Transverse colon (tissue), 4 donors: ENCODE data around the gene TRDN. TPM values are rescaled to one million over a fixed set of nuclear protein-coding genes. Genes with fewer than 3 reads are reported as not detected.

Experiments
- DNase-seq: peaks from one replicate; pipeline ENCODE4 v3.0.0-alpha.2; 2019
- H3K27ac ChIP-seq, 4 donors: fragments of 200-600 bp; sonication (generic); 2 replicates each; pipeline ENCODE4 v1.5.1; 2016 to 2018; ENCODE audit warnings: inconsistent platforms in 4 of 4
- H3K27me3 ChIP-seq: fragments of 200-600 bp; sonication (generic); 2 replicates; pipeline ENCODE4 v1.5.1; 2017; ENCODE audit warnings: inconsistent platforms
- H3K36me3 ChIP-seq, 4 donors: fragments of 200-600 bp; sonication (generic); 2 replicates each; pipeline ENCODE4 v1.5.1; 2017 to 2019; ENCODE audit warnings: inconsistent platforms in 4 of 4
- H3K4me1 ChIP-seq, 4 donors: fragments of 200-600 bp; sonication (generic); 2 replicates each; pipeline ENCODE4 v1.5.1; 2017 to 2020; ENCODE audit warnings: inconsistent platforms in 4 of 4
- H3K4me3 ChIP-seq, 4 donors: fragments of 200-600 bp; sonication (generic); 1 replicate in 1 of 4; 2 replicates in 3 of 4; pipeline versions ENCODE4 v1.5.1 to v1.6.1; 2017 to 2019; ENCODE audit warnings: inconsistent platforms in 4 of 4
- H3K9me3 ChIP-seq, 2 donors: fragments of 200-600 bp; sonication (generic); 2 replicates each; pipeline ENCODE4 v1.5.1; 2017 to 2019; ENCODE audit warnings: inconsistent platforms in 2 of 2
- EP300 ChIP-seq: sonication (generic); formaldehyde crosslinking; IDR thresholded peaks from one replicate; pipeline ENCODE4 v1.6.1; 2017; ENCODE audit warnings: antibody characterized with exemption, low read depth
- POLR2A ChIP-seq: fragments of 450-650 bp; IDR thresholded peaks from one replicate; pipeline ENCODE4 v1.6.1; 2016; ENCODE audit warnings: antibody characterized with exemption, mild to moderate bottlenecking, moderate library complexity
- POLR2AphosphoS5 ChIP-seq, 3 donors: sonication (generic); formaldehyde crosslinking; IDR thresholded peaks; one replicate each; pipeline ENCODE4 v1.6.1; 2016; ENCODE audit warnings: antibody characterized with exemption in 3 of 3
- WGBS, 2 donors: methylation state at CpG; one replicate each; pipeline ENCODE4 v1.1.5; 2018; ENCODE audit warnings: low coverage in 1 of 2; 5-methylcytosine and 5-hydroxymethylcytosine counted together
- in situ Hi-C, 4 donors: fragments of 200-750 bp; cut with MboI; loops; one replicate each; pipeline versions ENCODE4 v1.15.0 to v1.15.1; 2017; ENCODE audit warnings: low sequenced_read_pairs in 3 of 4, low pct_ligation_motif_present in 1 of 4, low pct_unique_long_range_greater_than_20kb in 1 of 4
- intact Hi-C: fragments of 100-400 bp; cut with DNase I; formaldehyde crosslinking; loops from one replicate; pipeline ENCODE4 v1.15.1; 2023; ENCODE audit warnings: low total_unique reads
- total RNA-seq, 4 donors: library from RNA; depleted of rRNA; stranded (reverse); fragments of >200 nt; gene quantifications; one replicate each; pipeline ENCODE4 v1.1.0, GENCODE V29; 2016
- TF ChIP-seq, protein P1 (sequence below), 5 experiments: fragments of 200-600 bp in 3 of 5; fragments of 450-650 bp in 2 of 5; sonication (generic) in 3 of 5; IDR thresholded peaks; 1 replicate in 2 of 5; 2 replicates in 3 of 5; pipeline ENCODE4 v1.5.1; 2016 to 2017; ENCODE audit warnings: antibody characterized with exemption in 5 of 5, inconsistent platforms in 3 of 5, mild to moderate bottlenecking in 2 of 5, moderate library complexity in 1 of 5

TRDN gene
- total RNA-seq, 4 donors from 2014 or later: 0.14 TPM; not detected in 3

DNA sequence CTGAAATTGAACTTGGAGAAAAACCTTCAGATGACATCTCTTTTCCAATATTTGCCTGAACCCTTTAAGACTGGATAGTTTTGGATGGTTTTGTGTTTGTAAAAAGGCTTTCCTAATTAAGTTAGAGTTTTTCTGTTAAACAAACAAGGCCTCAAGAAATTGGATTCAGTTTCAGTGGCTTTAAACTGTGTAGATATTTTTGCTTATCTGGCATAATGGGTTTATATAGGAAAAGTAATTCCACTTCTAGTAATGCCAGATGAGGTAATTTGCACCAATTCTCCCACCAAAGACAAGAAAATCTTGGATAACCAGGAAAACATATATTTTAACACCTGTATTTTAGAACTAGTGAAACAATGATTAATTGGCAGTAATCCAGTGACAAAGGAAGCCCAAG lies 12.0 kb upstream of the TRDN start:
- no peak overlapping the region for H3K4me3 ChIP-seq
- H3K9me3 ChIP-seq: no peaks in the 10 kb centered on the region
- TF ChIP-seq, protein P1, sequence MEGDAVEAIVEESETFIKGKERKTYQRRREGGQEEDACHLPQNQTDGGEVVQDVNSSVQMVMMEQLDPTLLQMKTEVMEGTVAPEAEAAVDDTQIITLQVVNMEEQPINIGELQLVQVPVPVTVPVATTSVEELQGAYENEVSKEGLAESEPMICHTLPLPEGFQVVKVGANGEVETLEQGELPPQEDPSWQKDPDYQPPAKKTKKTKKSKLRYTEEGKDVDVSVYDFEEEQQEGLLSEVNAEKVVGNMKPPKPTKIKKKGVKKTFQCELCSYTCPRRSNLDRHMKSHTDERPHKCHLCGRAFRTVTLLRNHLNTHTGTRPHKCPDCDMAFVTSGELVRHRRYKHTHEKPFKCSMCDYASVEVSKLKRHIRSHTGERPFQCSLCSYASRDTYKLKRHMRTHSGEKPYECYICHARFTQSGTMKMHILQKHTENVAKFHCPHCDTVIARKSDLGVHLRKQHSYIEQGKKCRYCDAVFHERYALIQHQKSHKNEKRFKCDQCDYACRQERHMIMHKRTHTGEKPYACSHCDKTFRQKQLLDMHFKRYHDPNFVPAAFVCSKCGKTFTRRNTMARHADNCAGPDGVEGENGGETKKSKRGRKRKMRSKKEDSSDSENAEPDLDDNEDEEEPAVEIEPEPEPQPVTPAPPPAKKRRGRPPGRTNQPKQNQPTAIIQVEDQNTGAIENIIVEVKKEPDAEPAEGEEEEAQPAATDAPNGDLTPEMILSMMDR (IDR thresholded peaks at IDR 0.05): no peak
- TF ChIP-seq POLR2A (no peak), POLR2AphosphoS5 (IDR thresholded peaks at IDR 0.05) (no peak), EP300 (no peak)
- H3K27me3 ChIP-seq: no peaks in the 10 kb centered on the region
- no peaks in the 10 kb centered on the region for H3K4me1 ChIP-seq
- no peak overlapping the region for H3K27ac ChIP-seq
- no peak for DNase-seq
- no peaks in the 10 kb centered on the region for H3K36me3 ChIP-seq
- in situ Hi-C loops: no loop called here
- intact Hi-C loops: no loop called here

DNA sequence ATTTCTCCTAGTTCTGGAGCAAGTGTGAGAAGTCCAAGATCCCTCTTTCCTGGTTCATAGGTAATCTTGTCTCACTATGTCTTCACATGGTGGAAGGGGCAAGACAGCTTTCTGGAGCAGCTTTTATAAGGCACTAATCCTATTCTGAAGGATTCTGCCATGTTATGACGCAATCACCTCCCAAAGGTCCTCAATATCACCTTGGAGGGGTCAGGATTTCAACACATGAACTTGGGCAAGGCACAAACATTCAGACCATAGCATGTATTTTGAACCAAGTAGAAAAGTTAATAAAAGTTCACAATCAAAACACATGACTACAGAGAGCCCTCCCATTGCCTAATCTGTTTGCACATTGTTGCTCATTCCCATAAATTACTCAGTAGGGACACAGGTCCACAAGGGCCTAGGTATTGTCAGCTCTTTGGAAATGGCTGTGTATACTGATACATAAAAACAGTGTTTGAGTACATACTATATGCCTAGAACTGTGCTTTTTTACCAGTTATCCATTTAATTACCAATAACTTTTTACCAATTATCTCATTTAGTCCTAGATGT lies 11.3 kb upstream of the TRDN start:
- TF ChIP-seq EP300: no peak
- TF ChIP-seq POLR2AphosphoS5 (IDR thresholded peaks at IDR 0.05): no peak
- TF ChIP-seq POLR2A: no peak
- TF ChIP-seq, protein P1 (IDR thresholded peaks at IDR 0.05): no peak
- DNase-seq: no peak
- in situ Hi-C loops: no loop called here
- Histone ChIP-seq H3K27ac (no peak overlapping the region), H3K27me3 (no peaks in the 10 kb centered on the region), H3K4me1 (no peaks in the 10 kb centered on the region), H3K36me3 (no peaks in the 10 kb centered on the region), H3K9me3 (no peaks in the 10 kb centered on the region), H3K4me3 (no peak overlapping the region)
- intact Hi-C loops: no loop called here
- WGBS, 2 donors: 9% methylated on average over 1 of the region's 1 CpG; no CpG with 5 or more reads in 1 of the 2 donors

DNA sequence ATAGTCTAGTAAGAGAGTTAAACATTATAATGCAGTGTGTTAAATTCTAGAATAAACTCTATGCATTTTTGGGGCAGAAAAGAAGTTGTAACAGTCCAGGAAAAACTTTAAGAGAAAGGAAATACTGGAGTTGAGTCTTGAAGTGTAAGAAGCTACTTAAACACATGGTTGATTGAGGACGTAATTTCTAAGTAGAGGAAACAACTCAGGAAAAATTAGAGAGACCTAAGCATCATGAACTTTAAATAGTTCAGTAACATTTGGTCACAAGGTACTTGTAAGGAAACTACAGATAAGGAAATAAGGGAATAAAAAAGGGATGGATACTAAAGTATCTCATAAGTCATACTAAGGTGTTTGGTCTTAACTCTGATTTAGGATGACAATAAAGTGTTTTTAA lies 4.7 kb upstream of the TRDN start:
- Histone ChIP-seq H3K27ac (no peak overlapping the region), H3K4me3 (no peak overlapping the region), H3K36me3 (no peaks in the 10 kb centered on the region), H3K27me3 (no peaks in the 10 kb centered on the region), H3K4me1 (no peaks in the 10 kb centered on the region), H3K9me3 (no peaks in the 10 kb centered on the region)
- DNase-seq: no peak
- 59 to 64% methylated on average over 1 of the region's 1 CpG for WGBS, 2 donors
- TF ChIP-seq POLR2A (no peak), EP300 (no peak), POLR2AphosphoS5 (IDR thresholded peaks at IDR 0.05) (no peak)
- TF ChIP-seq, protein P1 (IDR thresholded peaks at IDR 0.05): no peak
- in situ Hi-C loops: no loop called here
- intact Hi-C loops: no loop called here

DNA sequence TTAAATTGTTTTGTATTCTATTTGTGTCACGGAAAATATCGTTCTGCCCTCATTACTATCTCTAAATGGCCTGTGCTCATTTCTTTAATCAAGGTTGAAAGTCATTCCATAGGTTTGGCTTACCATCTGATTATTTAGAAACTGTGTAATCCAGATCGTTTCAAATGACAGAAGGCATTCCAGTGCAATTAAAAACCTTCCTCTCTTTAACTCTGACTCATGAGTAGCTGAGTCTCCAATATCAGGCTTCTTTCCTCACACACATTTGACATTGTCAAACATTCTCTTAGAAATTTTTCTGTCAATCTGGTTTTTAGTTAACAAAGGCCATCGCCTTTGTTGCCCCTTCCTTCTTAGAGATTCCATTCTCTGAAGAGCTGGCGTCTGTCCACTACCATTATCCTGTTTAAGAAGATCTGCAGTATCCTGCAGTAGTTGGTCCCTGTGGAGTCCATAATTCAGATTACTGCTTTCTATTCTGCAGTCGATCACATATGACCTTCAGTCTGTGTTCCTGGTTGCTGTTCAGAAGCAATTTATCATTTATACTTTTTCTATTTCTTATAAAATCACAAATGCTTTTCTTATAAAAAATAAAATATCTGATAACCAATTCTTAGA lies 3.9 kb upstream of the TRDN start:
- intact Hi-C loops (no loop called here), in situ Hi-C loops (no loop called here)
- Histone ChIP-seq H3K9me3 (no peaks in the 10 kb centered on the region), H3K36me3 (no peaks in the 10 kb centered on the region), H3K4me1 (no peaks in the 10 kb centered on the region), H3K27ac (no peak overlapping the region), H3K27me3 (no peaks in the 10 kb centered on the region), H3K4me3 (no peak overlapping the region)
- no peak for DNase-seq
- TF ChIP-seq EP300: no peak
- TF ChIP-seq POLR2AphosphoS5 (IDR thresholded peaks at IDR 0.05): no peak
- no peak for TF ChIP-seq POLR2A
- TF ChIP-seq, protein P1 (IDR thresholded peaks at IDR 0.05): no peak
- WGBS, 2 donors: 66 to 72% methylated on average over 6 of the region's 6 CpGs
